GM19239 (cell line): ENCODE measurements around the gene ILDR1.

Source experiments
- DNase-seq: peaks from one replicate; pipeline ENCODE4 v3.0.0; 2011; ENCODE audit warnings: low spot score; ENCODE audit not compliant: insufficient read length
- FAIRE-seq: peaks from 2 replicates; lab custom pipeline; 2011; peaks lifted over from hg19 to GRCh38; lab: Jason Lieb, UNC

ILDR1 gene

DNA sequence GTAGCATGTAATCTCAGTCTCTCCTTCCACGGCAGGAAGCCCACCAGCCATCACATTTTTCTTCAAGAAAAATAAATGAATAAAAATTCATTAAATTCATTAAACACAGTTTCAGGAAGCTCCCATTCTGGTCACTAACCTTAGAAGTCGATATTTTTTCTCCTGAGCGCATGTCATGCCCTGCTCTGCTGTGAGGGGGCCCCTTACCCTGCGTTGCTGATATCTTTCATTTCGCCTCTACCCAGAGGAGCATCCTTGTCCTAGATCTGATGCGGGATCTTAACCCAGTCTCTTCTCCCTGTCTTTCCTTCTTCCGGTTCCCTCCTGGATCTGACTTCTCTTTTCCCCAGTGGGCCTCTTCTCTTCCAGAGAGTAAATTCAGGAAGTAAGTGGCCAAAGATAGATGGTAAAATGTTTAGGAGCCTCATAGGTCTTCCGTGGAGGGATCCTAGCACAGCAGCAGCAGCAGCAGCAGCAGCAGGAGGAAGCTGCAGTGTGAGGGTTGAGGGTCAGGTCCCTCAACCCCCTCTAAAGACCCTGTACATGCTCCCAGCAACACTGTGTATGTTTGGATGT, 1.4 kb upstream of the ILDR1 start:
- FAIRE-seq (peak; percentile 56), DNase-seq (no peak)

- no peak for FAIRE-seq
- DNase-seq: no peak
These were observed 1.0 kb downstream of the ILDR1 start for GRCh38 chr3:122021037-122021436.

GRCh38 chr3:122019493-122019892, 2.6 kb downstream of the ILDR1 start:
- DNase-seq (no peak), FAIRE-seq (peak; percentile 75)

- DNase-seq (no peak), FAIRE-seq (peak; percentile 95)
These were observed 7.3 kb downstream of the ILDR1 start for GRCh38 chr3:122014741-122015140.

- FAIRE-seq: no peak
- no peak for DNase-seq
These were observed 8.6 kb downstream of the ILDR1 start for GRCh38 chr3:122013448-122013925.

DNA sequence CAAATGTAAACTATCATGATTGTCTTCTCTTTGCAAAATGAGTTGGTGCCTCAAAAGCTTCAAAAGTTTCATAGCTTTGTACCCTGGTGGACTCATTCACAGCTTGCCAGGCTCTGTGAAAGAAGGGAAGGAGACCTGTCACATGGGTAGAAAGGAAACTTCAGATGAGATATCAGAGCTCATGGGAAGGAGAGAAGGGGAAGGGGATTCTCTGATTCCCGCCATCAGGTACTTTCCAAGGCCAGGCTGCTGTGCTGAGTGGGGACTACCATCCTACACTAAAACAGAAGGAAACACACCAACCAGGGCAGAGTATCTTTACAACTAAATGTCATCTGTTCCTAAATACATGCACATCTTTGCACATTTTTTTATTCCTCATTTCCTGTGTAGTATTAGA, 9.2 kb downstream of the ILDR1 start:
- FAIRE-seq: no peak
- DNase-seq: no peak

DNA sequence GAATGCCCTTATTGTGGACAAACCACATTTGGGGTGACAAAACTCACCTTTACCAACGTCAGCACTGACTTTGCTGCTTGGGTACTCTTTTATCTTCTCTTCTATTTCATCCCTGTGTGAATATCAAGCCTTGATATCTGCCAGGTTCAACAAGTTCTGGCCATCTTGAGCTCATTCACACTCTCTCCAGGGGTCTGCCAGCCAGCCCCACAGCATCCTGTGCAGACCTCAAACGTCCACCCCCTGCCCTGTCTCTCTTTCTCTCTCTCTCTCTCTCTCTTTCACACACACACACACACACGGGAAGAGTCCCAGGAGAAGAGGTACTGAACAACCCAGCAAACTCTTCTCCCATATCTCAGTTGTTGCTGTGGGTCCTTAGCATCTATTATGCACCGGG, 10.7 kb downstream of the ILDR1 start:
- no peak for DNase-seq
- no peak for FAIRE-seq

GRCh38 chr3:122010506-122010905, 11.5 kb downstream of the ILDR1 start:
- DNase-seq (no peak), FAIRE-seq (peak; percentile 76)

DNA sequence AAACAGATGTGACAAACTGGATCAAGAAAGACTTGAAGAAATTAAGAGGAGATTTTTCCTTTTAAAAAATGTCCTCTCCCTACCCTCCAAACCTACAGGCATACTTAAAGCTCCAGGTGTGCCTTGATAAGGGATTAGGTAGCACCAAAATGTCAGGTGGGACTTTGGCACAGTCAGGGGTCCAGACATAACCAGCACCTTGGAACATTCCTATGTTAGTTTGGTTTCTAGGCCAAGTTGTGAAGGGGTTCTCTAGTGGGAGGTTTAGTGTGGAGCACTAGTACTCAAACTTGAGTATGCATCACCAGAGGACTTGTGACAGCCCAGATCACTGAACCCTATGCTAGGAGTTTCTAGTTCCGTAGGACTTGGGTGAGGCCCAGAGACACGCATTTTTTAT, 13.9 kb downstream of the ILDR1 start:
- FAIRE-seq: no peak
- DNase-seq: no peak

DNA sequence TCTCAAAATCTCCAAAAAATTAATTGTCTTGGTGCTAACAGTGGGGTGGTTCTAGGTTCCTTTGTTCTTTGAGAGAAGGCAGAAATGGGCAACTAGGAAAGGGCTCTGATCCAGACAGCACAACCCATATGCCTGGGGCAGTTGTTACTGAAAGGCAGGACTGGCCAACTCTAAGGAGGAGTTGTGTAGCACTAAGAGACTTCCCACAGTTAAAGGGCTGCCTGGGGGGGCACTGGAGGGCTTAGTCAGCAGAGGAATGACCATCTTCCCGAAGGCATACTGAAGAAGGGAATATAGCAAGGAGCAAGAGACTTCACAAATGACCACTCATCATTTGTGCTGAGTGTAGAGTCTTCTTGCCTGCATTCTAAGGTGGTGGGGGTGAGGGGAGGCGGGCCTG, 15.8 kb downstream of the ILDR1 start:
- FAIRE-seq (peak; percentile 58), DNase-seq (no peak)

- DNase-seq (no peak), FAIRE-seq (no peak)
These were observed 17.0 kb downstream of the ILDR1 start for GRCh38 chr3:122004991-122005565.

DNA sequence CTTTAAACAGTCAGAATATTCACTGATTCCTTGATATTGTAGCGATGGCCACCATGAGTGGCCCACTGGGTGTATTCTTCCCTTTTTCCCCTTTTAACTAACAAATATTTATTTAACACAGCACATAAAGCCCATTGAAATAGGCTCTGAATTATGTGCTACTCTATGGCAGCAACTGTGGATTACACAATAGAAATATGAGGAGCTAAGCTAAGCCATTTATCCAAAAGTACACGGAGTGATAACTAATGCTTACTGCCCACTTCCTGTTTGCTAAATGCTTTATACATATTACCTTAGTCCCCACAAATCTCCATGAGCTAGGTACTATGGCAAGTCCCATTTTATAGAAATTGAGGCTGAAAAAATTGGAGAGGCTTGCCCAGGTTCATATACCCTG, 17.9 kb downstream of the ILDR1 start:
- FAIRE-seq: peak; percentile 71
- DNase-seq: no peak

DNA sequence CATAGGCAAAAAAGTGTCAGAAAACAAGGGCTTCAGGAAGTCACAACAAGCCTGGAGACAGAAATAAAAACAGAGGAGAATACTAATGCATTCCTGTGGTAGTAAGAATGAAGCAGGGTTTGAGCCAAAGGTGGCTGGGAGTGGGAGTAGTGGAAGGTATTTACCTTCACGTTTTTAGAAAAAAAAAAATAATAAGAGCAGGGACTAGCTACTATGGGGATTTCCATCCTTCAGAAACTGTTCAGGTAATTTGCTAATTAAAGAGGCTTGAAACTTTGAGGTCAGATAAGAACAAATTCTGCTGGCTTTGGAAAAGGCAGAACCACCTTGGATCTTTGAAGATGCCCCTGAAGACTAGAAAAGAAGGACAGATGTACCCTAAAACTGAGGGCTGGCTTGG, 18.4 kb downstream of the ILDR1 start:
- FAIRE-seq (no peak), DNase-seq (no peak)

DNA sequence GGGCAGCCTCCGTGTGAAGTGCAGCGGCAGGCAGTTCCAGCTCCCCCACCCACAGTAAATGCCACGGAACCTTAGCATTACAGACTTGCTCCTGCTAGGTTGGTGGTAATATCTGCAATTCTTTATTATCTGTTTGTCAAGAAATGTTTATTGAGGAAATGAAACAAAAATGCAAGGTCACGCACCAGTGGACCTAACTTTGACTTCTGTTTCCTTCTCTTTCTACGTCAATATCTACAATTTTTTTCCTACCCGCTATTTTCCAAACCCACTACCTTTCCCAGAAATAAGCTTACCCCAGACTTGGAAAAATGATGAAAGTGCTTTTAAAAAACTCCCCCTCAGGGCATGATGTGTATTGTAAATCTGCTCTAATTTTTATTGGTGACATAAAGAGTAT, 18.9 kb downstream of the ILDR1 start:
- peak; percentile 93 for FAIRE-seq
- DNase-seq: no peak

- no peak for FAIRE-seq
- DNase-seq: no peak
These were observed 19.4 kb downstream of the ILDR1 start for GRCh38 chr3:122002611-122003010.

- DNase-seq (no peak), FAIRE-seq (no peak)
These were observed 20.2 kb downstream of the ILDR1 start for GRCh38 chr3:122001892-122002291.

- DNase-seq (no peak), FAIRE-seq (peak; percentile 89)
These were observed 21.0 kb downstream of the ILDR1 start for GRCh38 chr3:122000936-122001605.

DNA sequence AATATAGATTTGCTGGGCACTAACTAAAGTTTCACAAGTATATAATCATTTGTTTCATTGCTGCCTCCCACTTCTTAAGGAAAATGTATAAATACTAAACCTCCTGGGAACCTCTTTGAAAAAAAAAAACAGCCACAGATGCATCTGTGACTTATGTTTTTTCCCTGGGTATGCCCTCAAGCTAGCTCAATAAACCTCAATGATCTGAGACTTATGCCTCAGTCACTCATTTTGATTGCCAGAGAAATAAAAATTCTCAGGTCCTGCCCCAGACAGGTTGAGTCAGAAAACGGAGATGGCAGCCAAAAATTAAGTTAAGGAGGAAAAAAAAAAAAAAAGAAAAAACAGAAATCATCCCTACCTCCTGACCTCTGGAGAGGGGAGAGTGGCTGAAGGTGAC, 22.1 kb downstream of the ILDR1 start:
- FAIRE-seq: peak; percentile 64

DNA sequence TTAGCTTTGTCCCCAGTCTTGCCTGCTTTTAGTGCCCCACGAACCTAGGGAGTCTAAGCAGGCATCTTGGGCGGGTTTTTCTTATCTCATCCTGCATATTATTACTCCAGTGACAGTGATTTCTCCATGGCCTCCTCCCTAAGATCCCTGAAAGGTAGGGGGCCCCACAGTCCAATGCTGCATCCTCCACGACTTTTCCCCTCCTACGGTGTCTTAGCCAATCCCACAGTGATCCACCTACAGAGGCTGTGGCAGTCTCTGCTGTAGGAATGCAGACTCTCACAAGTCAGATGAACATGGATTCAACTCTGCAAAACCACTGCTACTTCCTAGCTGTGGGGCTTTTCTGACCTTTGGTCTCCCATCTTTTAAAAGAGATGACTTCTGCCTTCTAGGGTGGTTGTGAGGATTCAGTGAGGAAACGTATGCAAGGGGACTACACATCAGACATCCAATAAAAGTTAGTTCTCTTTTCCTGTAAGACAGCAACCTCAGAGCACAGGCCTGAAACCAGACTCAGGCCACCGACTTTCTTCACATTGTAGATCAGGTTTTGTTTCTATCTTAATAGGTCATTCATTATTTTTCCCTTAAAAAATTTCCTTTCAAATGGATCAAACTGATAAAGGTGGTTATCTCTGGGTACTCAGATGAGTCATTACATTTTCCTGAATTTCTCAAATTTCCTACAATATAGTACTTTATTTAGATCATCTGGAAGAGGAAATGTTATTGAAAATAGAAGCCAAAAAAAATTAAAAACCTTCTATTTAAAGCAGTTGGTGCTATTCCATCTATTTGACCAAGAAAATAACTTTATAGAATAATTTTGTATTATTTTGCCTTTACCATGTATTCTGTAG, 23.2 kb downstream of the ILDR1 start:
- DNase-seq: no peak
- FAIRE-seq: peak; percentile 96

More for the DNA sequence above, 22.1 kb downstream of the ILDR1 start:
- DNase-seq: no peak

DNA sequence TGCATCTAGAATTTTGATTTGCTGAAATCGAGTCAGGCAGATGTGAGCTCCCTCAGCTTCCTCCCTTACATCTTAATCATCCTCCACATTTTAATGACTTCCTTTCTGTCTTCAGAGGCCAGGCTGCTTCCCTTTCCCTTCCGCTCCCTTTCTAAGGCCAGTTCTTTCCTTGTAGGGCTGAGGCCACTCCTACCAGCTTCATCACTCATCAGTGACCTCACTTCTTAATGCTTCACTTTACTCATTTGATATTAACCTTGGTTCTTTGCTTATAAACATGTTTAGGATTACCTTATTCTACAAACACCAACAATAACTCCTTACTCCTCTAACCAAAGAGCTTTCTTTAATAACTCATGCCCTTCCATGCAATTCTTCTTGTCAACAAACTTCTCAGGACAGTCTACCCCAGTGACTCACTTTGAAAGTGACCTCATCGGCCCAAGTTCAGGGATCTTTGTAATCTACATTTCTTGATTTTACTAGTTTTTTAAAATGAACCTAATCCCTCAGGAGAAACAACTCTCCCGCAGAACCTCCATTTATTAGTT, 23.9 kb downstream of the ILDR1 start:
- DNase-seq (no peak), FAIRE-seq (peak; percentile 89)
